Hepatocyte (in vitro differentiated cells): Measurements from ENCODE around the gene UPF2. TPM values are rescaled to one million over a fixed set of nuclear protein-coding genes. Genes with fewer than 3 reads are reported as not detected.

ENCODE experiments used
- DNase-seq: peaks from one replicate; pipeline ENCODE4 v3.0.0-alpha.2; 2016; ENCODE audit warnings: low spot score
- H2AFZ ChIP-seq: fragments of 200-600 bp; sonication (generic); 2 replicates; pipeline ENCODE4 v1.6.0; 2016; ENCODE audit warnings: antibody characterized with exemption, mild to moderate bottlenecking
- H3K27ac ChIP-seq: fragments of 200-600 bp; sonication (generic); 2 replicates; pipeline ENCODE4 v1.5.1; 2016; ENCODE audit warnings: mild to moderate bottlenecking
- H3K27me3 ChIP-seq: fragments of 200-600 bp; sonication (generic); 2 replicates; pipeline ENCODE4 v1.6.1; 2016
- H3K36me3 ChIP-seq: fragments of 200-600 bp; sonication (generic); replicated peaks from 2 replicates; pipeline ENCODE4 v1.5.1; 2016; ENCODE audit warnings: low read depth; ENCODE audit not compliant: insufficient read depth
- H3K4me1 ChIP-seq: fragments of 200-600 bp; sonication (generic); 2 replicates; pipeline ENCODE4 v1.5.1; 2016; ENCODE audit warnings: mild to moderate bottlenecking, moderate library complexity; ENCODE audit not compliant: insufficient read depth
- H3K4me2 ChIP-seq: fragments of 200-600 bp; sonication (generic); 2 replicates; pipeline ENCODE4 v1.6.0; 2016
- H3K4me3 ChIP-seq: fragments of 200-600 bp; sonication (generic); 2 replicates; pipeline ENCODE4 v1.5.1; 2016; ENCODE audit warnings: mild to moderate bottlenecking
- H3K79me2 ChIP-seq: fragments of 200-600 bp; sonication (generic); 2 replicates; pipeline ENCODE4 v1.6.0; 2017; ENCODE audit warnings: mild to moderate bottlenecking
- H3K9me2 ChIP-seq: fragments of 200-600 bp; sonication (generic); replicated peaks from 2 replicates; pipeline ENCODE4 v1.6.0; 2017; ENCODE audit warnings: mild to moderate bottlenecking; ENCODE audit not compliant: insufficient read depth
- H3K9me3 ChIP-seq: fragments of 200-600 bp; sonication (generic); 2 replicates; pipeline ENCODE4 v1.5.1; 2016; ENCODE audit warnings: low read depth, mild to moderate bottlenecking
- H4K20me1 ChIP-seq: fragments of 200-600 bp; sonication (generic); 2 replicates; pipeline ENCODE4 v1.6.0; 2016; ENCODE audit warnings: mild to moderate bottlenecking; ENCODE audit not compliant: insufficient read depth, poor library complexity, severe bottlenecking
- CTCF ChIP-seq: fragments of 200-600 bp; sonication (generic); IDR thresholded peaks from 2 replicates; pipeline ENCODE4 v1.5.1; 2016; ENCODE audit warnings: antibody characterized with exemption, mild to moderate bottlenecking; ENCODE audit not compliant: poor library complexity
- EZH2 ChIP-seq: fragments of 200-600 bp; sonication (generic); IDR thresholded peaks from 2 replicates; pipeline ENCODE4 v1.6.1; 2016; ENCODE audit warnings: antibody characterized with exemption, mild to moderate bottlenecking, borderline replicate concordance
- EZH2phosphoT487 ChIP-seq: fragments of 200-600 bp; sonication (generic); IDR thresholded peaks from one replicate; pipeline ENCODE4 v1.6.1; 2018; ENCODE audit warnings: antibody characterized with exemption, mild to moderate bottlenecking, low read depth, moderate library complexity; ENCODE audit not compliant: unreplicated experiment, severe bottlenecking
- WGBS: methylation state at CpG from one replicate; pipeline ENCODE4 v1.1.6; 2016; ENCODE audit warnings: low lambda C conversion rate; ENCODE audit errors: missing lambda C conversion rate; 5-methylcytosine and 5-hydroxymethylcytosine counted together
- polyA plus RNA-seq: library from polyadenylated mRNA; unstranded; fragments of >200 nt; fragmentation: Nextera tagmentation; extraction: Ambion mirVana; gene quantifications from 2 replicates; pipeline ENCODE4 v1.2.1, GENCODE V29; 2016
- total RNA-seq: library from RNA; depleted of rRNA; stranded (reverse); fragments of >200 nt; gene quantifications from 2 replicates; pipeline ENCODE4 v1.2.3, GENCODE V29; 2014

UPF2 gene
- total and polyA plus RNA-seq, 2 experiments from 2014 or later = 12.3 to 14.5 TPM

- Histone ChIP-seq H4K20me1 (peaks cover 4% of the 10 kb centered on the region), H3K4me1 (no peaks in the 10 kb centered on the region), H3K27ac (no peak overlapping the region), H3K4me2 (no peak overlapping the region), H3K9me3 (no peaks in the 10 kb centered on the region), H3K27me3 (no peaks in the 10 kb centered on the region), H3K9me2 (no peaks in the 10 kb centered on the region), H2AFZ (no peak overlapping the region), H3K4me3 (no peak overlapping the region), H3K79me2 (peaks cover 74% of the 10 kb centered on the region), H3K36me3 (peaks cover 7% of the 10 kb centered on the region)
- TF ChIP-seq EZH2 (no peak), CTCF (no peak), EZH2phosphoT487 (no peak)
- WGBS = 93% methylated on average over 4 of the region's 4 CpGs
- DNase-seq = no peak
Observed at GRCh38 chr10:12031404-12031803, 11.2 kb downstream of the UPF2 start.

DNA sequence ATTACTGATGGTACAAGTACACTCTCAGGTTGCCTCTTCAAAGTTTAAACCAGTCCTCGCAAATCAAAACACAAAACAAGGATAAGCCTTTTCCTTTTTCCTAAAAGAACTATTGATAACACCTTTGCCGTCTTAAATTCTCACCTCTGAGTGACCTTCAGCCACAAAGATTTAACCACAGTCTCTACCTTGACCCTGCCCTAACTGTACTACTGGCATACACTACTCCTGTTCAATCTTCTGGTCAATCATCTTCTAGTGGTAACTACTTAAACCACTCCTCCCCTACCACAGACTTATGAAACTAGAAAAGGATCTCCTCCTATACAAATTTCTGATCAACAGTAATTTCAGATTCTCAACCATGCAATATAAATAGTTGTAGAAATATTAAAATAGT is 15.1 kb downstream of the UPF2 start:
- TF ChIP-seq EZH2 = no peak
- no peak for TF ChIP-seq EZH2phosphoT487
- TF ChIP-seq CTCF = no peak
- no peaks in the 10 kb centered on the region for H3K27me3 ChIP-seq
- WGBS = 91% methylated on average over 2 of the region's 2 CpGs
- no peaks in the 10 kb centered on the region for H3K4me1 ChIP-seq
- H3K4me3 ChIP-seq = no peak overlapping the region
- peaks cover 7% of the 10 kb centered on the region for H3K36me3 ChIP-seq
- H3K79me2 ChIP-seq = peaks cover 78% of the 10 kb centered on the region
- peaks cover 3% of the 10 kb centered on the region for H4K20me1 ChIP-seq
- no peaks in the 10 kb centered on the region for H3K9me2 ChIP-seq
- no peak for DNase-seq
- H3K4me2 ChIP-seq = no peak overlapping the region
- no peak overlapping the region for H3K27ac ChIP-seq
- no peak overlapping the region for H2AFZ ChIP-seq
- H3K9me3 ChIP-seq = no peaks in the 10 kb centered on the region

- 95% methylated on average over 5 of the region's 5 CpGs for WGBS
- DNase-seq = no peak
- Histone ChIP-seq H3K4me3 (no peak overlapping the region), H4K20me1 (peaks cover 3% of the 10 kb centered on the region), H3K9me3 (no peaks in the 10 kb centered on the region), H3K27me3 (no peaks in the 10 kb centered on the region), H3K4me2 (no peak overlapping the region), H3K36me3 (peaks cover 7% of the 10 kb centered on the region), H3K27ac (no peak overlapping the region), H3K4me1 (no peaks in the 10 kb centered on the region), H2AFZ (no peak overlapping the region), H3K79me2 (peaks cover 83% of the 10 kb centered on the region), H3K9me2 (no peaks in the 10 kb centered on the region)
- TF ChIP-seq CTCF (no peak), EZH2 (no peak), EZH2phosphoT487 (no peak)
Observed at GRCh38 chr10:12025591-12025990, 17.0 kb downstream of the UPF2 start.
